ENCODE data around the gene MLLT6. TPM values are rescaled to one million over a fixed set of nuclear protein-coding genes. Genes with fewer than 3 reads are reported as not detected.
A peak's percentile ranks its signal among the peaks of the same experiment; 100 is the strongest.

The MLLT6 gene
- total RNA-seq, 3 donors from 2014 or later = 263 to 315 (median 286) TPM

DNA sequence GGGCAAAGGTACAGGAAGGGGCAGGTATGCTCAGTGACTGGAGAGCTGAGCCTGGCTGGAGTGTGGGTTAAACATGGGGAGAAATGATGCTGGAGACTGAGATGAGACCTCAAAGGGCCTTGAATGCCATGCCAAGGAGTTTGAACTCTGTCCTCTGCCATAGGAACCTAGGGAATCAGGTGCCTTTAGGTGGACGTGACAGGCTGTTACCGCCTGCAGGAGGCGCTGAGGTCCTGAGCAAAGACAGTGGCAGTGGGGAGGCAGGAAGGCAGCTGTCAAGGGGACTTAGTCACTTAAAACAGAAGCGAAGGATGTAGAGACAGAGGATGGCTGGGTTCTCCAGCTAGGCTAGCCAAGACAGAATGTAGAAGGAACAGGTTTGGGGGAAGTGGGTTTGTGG is 56.5 kb downstream of the MLLT6 start:
- peaks cover 27% of the 10 kb centered on the region for H3K36me3 Mint-ChIP-seq (ENCODE audit: insufficient read depth)
- H3K4me3 Mint-ChIP-seq = no peak overlapping the region
- H3K9me3 Mint-ChIP-seq = no peaks in the 10 kb centered on the region

DNA sequence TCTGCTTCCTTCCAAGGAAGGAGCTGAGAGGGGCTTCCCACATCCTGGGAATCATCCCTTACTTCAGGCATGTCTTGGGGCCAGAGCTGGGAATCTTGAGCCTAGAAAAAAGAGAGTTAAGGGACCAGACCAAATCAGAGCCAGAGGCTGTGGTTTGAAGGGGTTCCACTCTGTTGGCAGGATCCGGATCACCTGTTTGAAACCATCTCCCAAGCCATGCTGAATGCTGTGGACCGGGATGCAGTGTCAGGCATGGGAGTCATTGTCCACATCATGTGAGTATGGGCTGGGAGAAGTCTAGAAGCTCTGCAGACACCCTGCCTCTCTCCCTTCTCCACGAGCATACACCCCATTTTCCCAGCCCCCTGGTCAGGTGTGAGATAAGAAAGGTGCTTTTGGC is 57.2 kb downstream of the MLLT6 start:
- no peaks in the 10 kb centered on the region for H3K27me3 Mint-ChIP-seq (ENCODE audit: low read depth)
- H3K4me1 Mint-ChIP-seq (ENCODE audit: low read depth) = no peaks in the 10 kb centered on the region
- DNase-seq = no peak
- H3K9me3 Mint-ChIP-seq = no peaks in the 10 kb centered on the region
- peaks cover 33% of the 10 kb centered on the region for H3K36me3 Mint-ChIP-seq (ENCODE audit: insufficient read depth)
- no peak for ATAC-seq
- H3K4me3 Mint-ChIP-seq = no peak overlapping the region

More for the DNA sequence above, 56.5 kb downstream of the MLLT6 start:
- ATAC-seq (peak; percentile 63 to 69), DNase-seq (no peak)
- Mint-ChIP-seq H3K4me1 (ENCODE audit: low read depth) (no peaks in the 10 kb centered on the region), H3K27me3 (ENCODE audit: low read depth) (no peaks in the 10 kb centered on the region)

DNA sequence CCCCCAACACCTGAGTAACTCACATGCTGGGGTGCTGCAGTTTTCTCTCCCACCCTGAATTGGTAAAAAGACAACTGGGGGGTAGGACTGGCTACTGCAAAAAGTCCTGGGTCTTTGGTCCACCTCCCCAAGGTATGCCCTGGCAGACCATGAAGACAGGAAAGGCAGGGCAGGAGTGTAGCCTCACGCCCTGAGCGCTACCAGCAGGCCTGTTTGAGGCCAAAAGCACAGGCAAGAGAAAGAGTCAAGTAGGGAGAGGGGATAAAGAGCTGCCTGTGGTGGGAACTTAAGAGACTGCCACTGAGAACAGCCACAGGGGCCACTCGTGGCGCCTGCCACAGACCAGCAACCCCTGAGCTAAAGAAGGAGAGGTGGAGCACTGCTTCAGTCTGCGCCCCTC is 61.3 kb downstream of the MLLT6 start:
- no peak overlapping the region for H3K4me3 Mint-ChIP-seq
- ATAC-seq = no peak
- H3K36me3 Mint-ChIP-seq (ENCODE audit: insufficient read depth) = peaks cover 21% of the 10 kb centered on the region
- DNase-seq = no peak
- no peaks in the 10 kb centered on the region for H3K9me3 Mint-ChIP-seq
- H3K4me1 Mint-ChIP-seq (ENCODE audit: low read depth) = no peaks in the 10 kb centered on the region
- H3K27me3 Mint-ChIP-seq (ENCODE audit: low read depth) = no peaks in the 10 kb centered on the region

DNA sequence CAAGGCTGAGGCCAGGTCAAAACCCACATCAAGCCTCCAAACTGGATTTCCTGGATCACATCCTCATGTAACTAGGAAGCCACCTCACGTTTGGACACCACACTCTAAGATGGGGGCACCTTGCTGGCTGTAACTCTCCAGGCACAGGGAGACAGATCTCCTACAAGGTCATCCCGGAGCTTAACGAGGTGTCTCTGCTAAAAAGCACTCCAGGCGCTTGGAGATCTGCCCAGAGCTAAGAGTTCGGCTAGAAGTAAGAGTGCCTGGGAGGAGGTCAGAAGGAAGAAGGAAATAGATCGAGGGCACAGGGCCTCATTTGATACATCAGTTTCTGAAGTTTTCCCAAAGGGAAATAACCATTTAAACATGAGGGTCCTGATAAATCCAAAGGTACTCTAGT is 63.3 kb downstream of the MLLT6 start:
- Mint-ChIP-seq H3K9me3 (no peaks in the 10 kb centered on the region), H3K4me3 (no peak overlapping the region), H3K27me3 (ENCODE audit: low read depth) (no peaks in the 10 kb centered on the region), H3K4me1 (ENCODE audit: low read depth) (no peaks in the 10 kb centered on the region), H3K36me3 (ENCODE audit: insufficient read depth) (peaks cover 19% of the 10 kb centered on the region)
- no peak for ATAC-seq
- DNase-seq = no peak

DNA sequence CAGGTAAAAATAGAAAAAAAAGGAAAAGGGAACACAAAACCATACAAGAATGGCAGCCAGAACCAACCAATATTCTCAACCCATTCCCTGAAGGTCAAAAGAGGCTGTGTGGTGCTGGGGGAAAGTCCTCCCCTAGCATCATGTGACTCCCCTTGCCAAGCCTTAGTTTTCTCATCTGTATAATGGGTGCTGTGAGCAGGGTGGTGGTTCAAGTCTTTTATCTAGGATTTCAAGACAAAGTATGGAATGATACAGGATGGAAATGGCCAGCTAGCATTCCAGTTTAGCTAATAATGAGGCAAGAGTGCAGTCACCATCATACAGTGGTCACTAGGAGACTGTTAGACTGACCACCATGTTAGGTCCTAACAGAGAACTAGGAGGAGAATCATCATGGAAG is 68.2 kb downstream of the MLLT6 start:
- H3K4me3 Mint-ChIP-seq = no peak overlapping the region
- no peak for DNase-seq
- no peaks in the 10 kb centered on the region for H3K27me3 Mint-ChIP-seq (ENCODE audit: low read depth)
- no peak for ATAC-seq
- no peaks in the 10 kb centered on the region for H3K9me3 Mint-ChIP-seq
- H3K4me1 Mint-ChIP-seq (ENCODE audit: low read depth) = no peaks in the 10 kb centered on the region
- peaks cover 20% of the 10 kb centered on the region for H3K36me3 Mint-ChIP-seq (ENCODE audit: insufficient read depth)

DNA sequence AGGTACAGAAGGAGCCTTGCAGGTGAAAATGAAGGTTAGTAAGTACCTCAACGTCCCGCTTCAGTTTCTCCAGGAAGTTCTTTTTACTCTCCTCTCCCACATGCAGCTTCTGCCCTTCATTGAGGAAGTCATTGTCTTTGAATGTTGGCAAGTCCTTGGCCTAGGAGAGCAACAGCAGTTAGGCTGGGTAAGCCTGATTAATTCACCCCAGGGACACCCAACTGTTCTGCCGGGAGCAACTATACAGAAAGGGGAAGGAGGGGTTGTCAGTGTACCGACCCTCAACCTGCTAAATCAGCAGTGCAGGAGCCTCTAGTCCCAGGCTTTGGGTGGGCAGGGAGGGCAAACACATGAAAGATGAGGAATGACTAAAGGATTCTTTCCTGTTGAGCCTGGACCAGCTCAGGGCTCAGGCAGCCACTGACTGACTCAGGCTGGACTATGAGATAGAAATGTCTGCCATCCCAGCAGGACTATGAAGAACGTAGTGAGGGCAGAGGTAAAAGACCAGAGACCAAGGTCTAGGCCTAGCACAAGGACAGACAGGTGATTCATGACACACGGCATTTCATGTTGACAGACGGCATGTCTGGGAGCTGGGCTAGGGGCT is 72.7 kb downstream of the MLLT6 start:
- Mint-ChIP-seq H3K4me3 (no peak overlapping the region), H3K4me1 (ENCODE audit: low read depth) (no peaks in the 10 kb centered on the region), H3K36me3 (ENCODE audit: insufficient read depth) (peaks cover 36% of the 10 kb centered on the region), H3K9me3 (no peaks in the 10 kb centered on the region), H3K27me3 (ENCODE audit: low read depth) (no peaks in the 10 kb centered on the region)
- ATAC-seq = no peak
- DNase-seq = no peak

Other genes starting within 250 kb of the MLLT6 start
- under 1 TPM in 2 of 3 donors, not detected in 1; 0.16 to 0.49 TPM for gene SRCIN1, start 99.3 kb upstream of the MLLT6 start, total RNA-seq
- 100 to 1,000 TPM; 110 to 131 (median 110) TPM for gene EPOP, start 30.3 kb upstream of the MLLT6 start, total RNA-seq
- gene CISD3, start 25.1 kb downstream of the MLLT6 start, total RNA-seq = 10 to 100 TPM; 47.2 to 73.3 (median 67.8) TPM
- gene PCGF2, start 43.1 kb downstream of the MLLT6 start, total RNA-seq = under 1 TPM; 0.16 to 0.58 (median 0.43) TPM
- gene PSMB3, start 47.5 kb downstream of the MLLT6 start, total RNA-seq = 100 to 1,000 TPM; 527 to 569 (median 554) TPM
- 10 to 100 TPM; 33.6 to 40.5 (median 39.3) TPM for gene PIP4K2B, start 94.3 kb downstream of the MLLT6 start, total RNA-seq
- 10 to 100 TPM; 32.7 to 36.5 (median 32.9) TPM for gene CWC25, start 120.0 kb downstream of the MLLT6 start, total RNA-seq
- 1,000 to 10,000 TPM; 2,350 to 2,556 (median 2,362) TPM for gene RPL23, start 148.4 kb downstream of the MLLT6 start, total RNA-seq
- gene LASP1, start 164.8 kb downstream of the MLLT6 start, total RNA-seq = 100 to 1,000 TPM in 1 of 3 donors, 10 to 100 TPM in 2; 74.7 to 109 (median 88.2) TPM

Measured in activated T-cell treated with anti-CD3 and anti-CD28 coated beads, Interleukin-2, amount 50 U/mL, for 4 hours (primary cell).